ENCODE results near the gene LMAN1. TPM values are rescaled to one million over a fixed set of nuclear protein-coding genes. Genes with fewer than 3 reads are reported as not detected.

The LMAN1 gene
- total and polyA plus RNA-seq, 7 donors: 4.8 to 65.2 (median 47.1) TPM

GRCh38 chr18:59393381-59393780 is 34.3 kb upstream of the LMAN1 start:
- intact Hi-C loops (cut with DNase I): no loop called here
- WGBS, 2 donors: 64 to 87% methylated on average over 3 of the region's 3 CpGs
- H3K27ac ChIP-seq: no peak overlapping the region

GRCh38 chr18:59388817-59389216 is 29.8 kb upstream of the LMAN1 start:
- no peak for TF ChIP-seq EP300 (IDR thresholded peaks at IDR 0.05)
- no peak for TF ChIP-seq POLR2AphosphoS5 (IDR thresholded peaks at IDR 0.05)
- no peak for TF ChIP-seq POLR2A (IDR thresholded peaks at IDR 0.05)
- TF ChIP-seq CTCF (IDR thresholded peaks at IDR 0.05): no peak
- no peak for DNase-seq
- Histone ChIP-seq H3K4me3 (no peak overlapping the region), H3K9me3 (no peaks in the 10 kb centered on the region), H3K4me1 (no peaks in the 10 kb centered on the region), H3K27me3 (no peaks in the 10 kb centered on the region), H3K36me3 (no peaks in the 10 kb centered on the region), H3K27ac (no peak overlapping the region)
- intact Hi-C loops (cut with DNase I): no loop called here
- whole genome bisulfite sequencing, 2 donors: 67 to 69% methylated on average over 4 of the region's 4 CpGs

More at GRCh38 chr18:59393381-59393780, 34.3 kb upstream of the LMAN1 start:
- no peak for DNase-seq
- no peaks in the 10 kb centered on the region for H3K9me3 ChIP-seq
- H3K36me3 ChIP-seq: no peaks in the 10 kb centered on the region
- H3K4me1 ChIP-seq: no peaks in the 10 kb centered on the region
- no peaks in the 10 kb centered on the region for H3K27me3 ChIP-seq
- H3K4me3 ChIP-seq: no peak overlapping the region
- TF ChIP-seq POLR2A (IDR thresholded peaks at IDR 0.05) (no peak), POLR2AphosphoS5 (IDR thresholded peaks at IDR 0.05) (no peak), CTCF (IDR thresholded peaks at IDR 0.05) (no peak), EP300 (IDR thresholded peaks at IDR 0.05) (no peak)

- Histone ChIP-seq H3K27ac (no peak overlapping the region), H3K4me3 (no peak overlapping the region), H3K27me3 (no peaks in the 10 kb centered on the region), H3K36me3 (no peaks in the 10 kb centered on the region), H3K9me3 (no peaks in the 10 kb centered on the region), H3K4me1 (no peaks in the 10 kb centered on the region)
- TF ChIP-seq POLR2AphosphoS5 (IDR thresholded peaks at IDR 0.05) (no peak), CTCF (IDR thresholded peaks at IDR 0.05) (no peak), EP300 (IDR thresholded peaks at IDR 0.05) (no peak), POLR2A (IDR thresholded peaks at IDR 0.05) (no peak)
- DNase-seq: no peak
- intact Hi-C loops (cut with DNase I): no loop called here
- WGBS, 2 donors: 75 to 77% methylated on average over 11 of the region's 11 CpGs
These were observed 28.9 kb upstream of the LMAN1 start for GRCh38 chr18:59387687-59388565.

DNA sequence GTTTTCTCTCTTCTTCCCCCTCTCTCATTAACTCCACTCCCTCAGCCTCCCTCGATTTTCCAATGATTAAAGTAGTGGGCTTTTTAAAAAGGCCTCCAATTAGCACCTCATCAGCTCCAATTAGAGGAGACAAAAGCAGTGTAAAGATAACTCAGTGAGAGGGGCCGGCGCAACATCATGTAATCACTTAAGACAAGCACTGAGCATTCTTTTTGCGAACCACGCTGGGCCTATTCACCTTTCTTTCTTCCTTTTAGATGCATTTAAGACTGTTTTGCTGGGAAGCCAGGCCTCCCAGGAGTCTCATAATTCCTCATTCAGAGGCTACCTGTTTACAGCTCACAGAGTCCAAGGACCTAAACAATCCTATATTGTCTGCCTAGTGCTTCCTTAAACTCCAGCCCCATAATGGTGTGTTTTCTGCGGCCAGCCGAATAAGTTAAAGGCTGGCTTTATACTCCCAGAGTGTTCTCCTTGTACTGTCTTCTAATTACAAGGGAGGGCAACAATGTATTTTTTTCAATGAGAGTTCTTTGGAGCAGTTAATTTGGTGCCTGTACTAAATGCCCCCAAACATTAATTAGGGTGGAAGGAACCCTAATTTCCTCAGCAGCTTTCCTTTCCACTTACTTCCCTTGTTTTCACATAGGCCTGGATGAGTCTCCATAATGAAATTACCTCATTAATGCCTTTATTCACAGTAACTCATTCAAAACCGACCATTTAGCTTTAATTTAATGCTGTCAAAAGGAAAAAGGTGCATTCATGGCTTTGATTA is 28.0 kb upstream of the LMAN1 start:
- no peak overlapping the region for H3K27ac ChIP-seq
- H3K4me1 ChIP-seq: no peaks in the 10 kb centered on the region
- WGBS, 2 donors: 78 to 80% methylated on average over 8 of the region's 8 CpGs
- no peaks in the 10 kb centered on the region for H3K27me3 ChIP-seq
- intact Hi-C loops (cut with DNase I): no loop called here
- H3K36me3 ChIP-seq: no peaks in the 10 kb centered on the region
- no peak overlapping the region for H3K4me3 ChIP-seq
- no peak for DNase-seq
- TF ChIP-seq EP300 (IDR thresholded peaks at IDR 0.05): no peak
- no peak for TF ChIP-seq CTCF (IDR thresholded peaks at IDR 0.05)
- no peak for TF ChIP-seq POLR2A (IDR thresholded peaks at IDR 0.05)
- TF ChIP-seq POLR2AphosphoS5 (IDR thresholded peaks at IDR 0.05): no peak
- no peaks in the 10 kb centered on the region for H3K9me3 ChIP-seq
